Omental fat pad (tissue), 4 donors: ENCODE measurements around the gene HSD17B14. TPM values are rescaled to one million over a fixed set of nuclear protein-coding genes. Genes with fewer than 3 reads are reported as not detected.
A peak's percentile ranks its signal among the peaks of the same experiment; 100 is the strongest.
"Not testable (repeated sequence)": the region's sequence is repeated elsewhere in the genome, so short reads cannot be mapped to it uniquely, and the experiment has no call there.

Experiments used
- ATAC-seq: fragments of 150-250 bp; one replicate; pipeline ENCODE4 v1.9.1; 2016; ENCODE audit warnings: mild to moderate bottlenecking, moderate library complexity; ENCODE audit not compliant: low FRiP score
- DNase-seq: peaks from one replicate; pipeline ENCODE4 v3.0.0-alpha.2; 2019; ENCODE audit warnings: low spot score
- total RNA-seq, 4 donors: library from RNA; depleted of rRNA; stranded (reverse); fragments of >200 nt; gene quantifications; one replicate each; pipeline ENCODE4 v1.1.0, GENCODE V29; 2016
- TF ChIP-seq, protein P1 (sequence below), 3 donors: fragments of 450-650 bp; IDR thresholded peaks; one replicate each; pipeline ENCODE4 v1.5.1; 2016 to 2017; ENCODE audit warnings: antibody characterized with exemption in 3 of 3, mild to moderate bottlenecking in 3 of 3, moderate library complexity in 2 of 3

HSD17B14 gene
- total RNA-seq, 4 donors from 2014 or later: 11.0 to 19.3 (median 13.0) TPM

DNA sequence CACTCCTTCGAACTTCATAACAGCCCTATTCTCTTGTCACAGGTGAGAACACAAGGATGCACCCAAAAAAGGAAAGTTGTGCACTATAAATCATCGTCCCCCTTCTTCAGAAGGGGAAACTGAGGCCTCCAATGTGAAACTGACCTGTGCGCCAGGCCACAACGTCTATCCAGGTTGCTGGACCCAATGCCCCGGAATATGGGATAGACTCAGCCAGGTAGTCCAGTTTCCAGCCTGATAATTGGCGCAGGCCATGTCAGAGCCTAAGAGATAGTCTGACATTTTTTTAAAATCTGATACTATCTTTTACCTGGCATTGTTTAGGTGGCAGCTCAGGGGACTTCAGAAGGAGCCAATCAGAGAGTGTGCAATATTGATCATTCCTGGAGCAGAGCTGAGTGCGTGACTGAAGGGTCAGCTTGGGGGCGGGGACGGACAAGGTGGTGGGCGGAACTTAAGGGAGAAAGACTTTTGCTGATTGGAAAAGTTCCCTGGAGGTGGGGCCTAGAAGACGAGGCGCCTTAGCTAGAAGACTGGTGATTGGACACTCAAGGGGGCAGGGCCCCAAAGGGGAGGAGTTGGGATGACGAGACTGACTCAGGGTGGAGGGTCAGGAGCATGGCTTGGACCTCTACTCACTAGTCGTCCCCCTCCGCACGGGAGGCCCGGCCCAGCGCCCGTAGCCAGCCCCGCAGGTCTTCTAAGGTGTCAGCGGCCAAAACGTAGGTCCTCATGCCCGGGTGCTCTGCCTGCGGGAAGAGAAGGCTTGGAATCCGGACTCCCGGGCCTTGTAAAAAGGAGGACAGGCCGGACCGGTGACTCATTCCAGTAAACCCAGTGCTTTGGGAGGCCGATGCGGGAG lies 23.7 kb upstream of the HSD17B14 start:
- DNase-seq (no peak), ATAC-seq (peak; percentile 30)
- TF ChIP-seq, protein P1, sequence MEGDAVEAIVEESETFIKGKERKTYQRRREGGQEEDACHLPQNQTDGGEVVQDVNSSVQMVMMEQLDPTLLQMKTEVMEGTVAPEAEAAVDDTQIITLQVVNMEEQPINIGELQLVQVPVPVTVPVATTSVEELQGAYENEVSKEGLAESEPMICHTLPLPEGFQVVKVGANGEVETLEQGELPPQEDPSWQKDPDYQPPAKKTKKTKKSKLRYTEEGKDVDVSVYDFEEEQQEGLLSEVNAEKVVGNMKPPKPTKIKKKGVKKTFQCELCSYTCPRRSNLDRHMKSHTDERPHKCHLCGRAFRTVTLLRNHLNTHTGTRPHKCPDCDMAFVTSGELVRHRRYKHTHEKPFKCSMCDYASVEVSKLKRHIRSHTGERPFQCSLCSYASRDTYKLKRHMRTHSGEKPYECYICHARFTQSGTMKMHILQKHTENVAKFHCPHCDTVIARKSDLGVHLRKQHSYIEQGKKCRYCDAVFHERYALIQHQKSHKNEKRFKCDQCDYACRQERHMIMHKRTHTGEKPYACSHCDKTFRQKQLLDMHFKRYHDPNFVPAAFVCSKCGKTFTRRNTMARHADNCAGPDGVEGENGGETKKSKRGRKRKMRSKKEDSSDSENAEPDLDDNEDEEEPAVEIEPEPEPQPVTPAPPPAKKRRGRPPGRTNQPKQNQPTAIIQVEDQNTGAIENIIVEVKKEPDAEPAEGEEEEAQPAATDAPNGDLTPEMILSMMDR (IDR thresholded peaks at IDR 0.05): no peak

DNA sequence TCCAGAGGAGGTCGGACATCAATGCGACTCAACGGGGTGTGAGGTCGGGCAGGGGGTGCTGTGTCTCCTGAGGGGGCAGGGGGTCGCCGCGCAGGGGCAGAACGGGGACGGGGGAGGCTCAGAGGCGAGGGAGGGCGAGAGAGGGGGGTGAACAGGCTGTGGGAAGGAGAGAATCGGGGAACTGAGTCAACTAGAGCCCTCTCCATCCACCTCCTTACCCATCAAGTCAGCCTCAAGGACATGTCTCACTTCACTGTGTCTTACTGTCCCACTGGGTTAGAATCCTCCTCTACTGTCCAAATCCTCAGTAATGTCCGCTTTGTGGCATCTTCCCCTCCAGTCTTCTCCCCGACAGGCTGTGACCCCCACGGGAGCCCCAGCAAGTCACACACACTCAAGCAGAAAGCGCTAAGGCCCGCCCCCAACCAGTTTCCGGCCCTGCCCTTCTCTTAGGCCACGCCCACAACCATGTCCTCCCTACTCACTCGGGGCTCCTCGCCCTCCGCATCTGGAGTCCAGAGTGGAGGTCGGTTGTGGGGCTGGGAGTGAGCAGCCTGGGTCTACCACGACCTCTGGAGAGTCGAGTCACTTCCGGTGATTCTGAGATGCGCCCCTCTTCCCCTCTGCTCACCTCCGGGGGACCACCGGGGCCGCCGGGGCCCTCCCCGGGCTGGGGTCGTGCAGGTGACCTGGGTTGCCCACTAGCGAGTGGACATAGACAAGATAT lies 22.9 kb upstream of the HSD17B14 start:
- ATAC-seq (peak; percentile 30), DNase-seq (no peak)
- TF ChIP-seq, protein P1 (IDR thresholded peaks at IDR 0.05): no peak

DNA sequence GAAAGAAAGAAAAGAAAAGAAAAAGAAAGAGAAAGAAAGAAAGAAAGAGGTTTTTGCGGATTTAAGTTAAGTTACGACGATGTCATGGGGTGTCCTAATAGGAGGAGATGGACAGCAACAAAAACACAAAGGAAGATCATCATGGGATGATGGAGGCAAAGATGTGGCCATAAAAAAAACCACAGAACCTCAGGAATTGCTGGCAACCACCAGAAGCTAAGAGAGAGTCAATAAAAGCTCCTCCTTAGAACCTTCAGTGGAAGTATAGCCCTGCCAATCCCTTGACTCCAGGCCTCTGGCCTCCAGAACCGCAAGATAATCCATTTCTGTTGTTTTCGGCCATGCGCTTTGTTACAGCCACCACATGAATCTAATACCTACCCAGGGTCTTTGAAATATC lies 20.6 kb upstream of the HSD17B14 start:
- DNase-seq (no peak), ATAC-seq (no peak)
- TF ChIP-seq, protein P1 (IDR thresholded peaks at IDR 0.05): no peak

DNA sequence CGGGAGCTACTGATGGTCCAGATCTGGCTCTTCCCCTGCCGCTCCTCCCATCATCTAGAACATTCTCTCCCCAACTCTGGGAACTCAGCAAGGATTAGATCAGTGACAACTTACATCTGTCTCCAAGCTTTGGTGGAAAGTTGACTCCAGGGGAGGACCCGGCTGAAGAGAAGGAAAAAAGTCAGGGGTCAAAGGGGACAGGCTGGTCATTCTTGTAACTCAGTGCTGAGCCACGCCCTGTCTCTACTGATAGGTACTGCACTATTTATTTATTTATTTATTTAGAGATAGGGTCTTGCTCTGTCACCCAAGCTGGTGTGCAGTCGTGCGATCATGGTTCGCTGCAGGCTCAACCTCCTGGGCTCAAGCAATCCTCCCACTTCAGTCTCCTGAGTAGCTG lies 17.8 kb upstream of the HSD17B14 start:
- TF ChIP-seq, protein P1 (IDR thresholded peaks at IDR 0.05): no peak
- ATAC-seq (no peak), DNase-seq (no peak)

DNA sequence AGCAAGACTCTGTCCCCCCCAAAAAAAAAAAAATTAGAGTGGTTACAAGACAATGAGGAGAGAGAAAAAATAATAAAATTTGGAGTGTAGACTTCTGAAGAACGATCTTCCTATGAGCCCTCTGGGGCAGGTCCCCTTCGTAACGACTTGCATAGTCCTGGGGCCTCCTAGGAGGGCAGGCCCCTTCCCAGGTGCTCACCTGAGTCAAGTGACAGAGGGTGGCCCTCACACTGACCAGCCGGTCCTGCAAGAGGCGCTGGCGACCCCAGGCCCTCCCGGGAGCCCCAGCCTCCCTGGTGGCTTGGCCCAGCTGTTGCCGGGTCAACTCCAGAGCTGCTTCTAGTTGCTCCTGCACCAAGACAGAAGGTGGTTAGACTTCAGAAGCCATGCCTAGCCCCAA lies 17.2 kb upstream of the HSD17B14 start:
- no peak for DNase-seq
- TF ChIP-seq, protein P1 (IDR thresholded peaks at IDR 0.05): no peak
- no peak for ATAC-seq

DNA sequence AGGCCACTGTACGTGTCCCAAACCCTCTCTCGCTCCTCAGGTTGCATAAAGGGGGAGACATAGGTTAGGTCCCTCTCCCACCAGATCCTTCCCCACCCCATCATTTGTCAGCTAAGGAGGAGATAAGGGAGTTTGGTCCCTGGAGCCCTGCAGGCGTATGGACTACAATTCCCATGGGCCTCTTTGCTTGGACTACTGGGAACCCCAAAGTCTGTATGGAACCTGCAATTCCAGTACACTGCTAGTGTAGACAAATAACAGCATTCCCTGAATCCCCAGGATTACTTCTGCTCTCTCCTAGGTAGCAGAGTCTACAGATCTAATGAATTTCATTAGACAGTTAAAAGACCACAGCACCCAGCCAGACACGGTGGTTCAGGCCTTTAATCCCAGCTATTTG lies 16.0 kb upstream of the HSD17B14 start:
- TF ChIP-seq, protein P1 (IDR thresholded peaks at IDR 0.05): no peak
- ATAC-seq: no peak
- no peak for DNase-seq

DNA sequence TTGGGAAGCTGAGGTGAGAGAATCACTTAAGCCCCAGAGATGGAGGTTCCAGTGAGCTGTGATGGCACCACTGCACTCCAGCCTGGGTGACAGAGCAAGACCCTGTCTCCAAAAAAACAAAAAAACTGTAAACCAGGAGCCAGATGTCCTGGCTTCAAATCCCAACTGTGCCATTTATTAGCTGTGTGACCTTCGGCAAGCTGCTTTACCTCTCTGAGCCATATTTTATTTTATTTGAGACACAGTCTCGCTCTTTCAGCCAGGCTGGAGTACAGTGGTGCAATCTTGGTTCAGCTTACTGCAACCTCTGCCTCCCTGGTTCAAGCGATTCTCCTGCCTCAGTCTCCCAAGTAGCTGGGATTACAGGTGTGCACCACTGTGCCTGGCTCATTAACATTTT lies 10.4 kb upstream of the HSD17B14 start:
- not testable (repeated sequence) for ATAC-seq

More for the DNA sequence above, 10.4 kb upstream of the HSD17B14 start:
- DNase-seq: not testable (repeated sequence)
